ENCODE results near the gene ARHGAP30.
A peak's percentile ranks its signal among the peaks of the same experiment; 100 is the strongest.

Gene ARHGAP30

GRCh38 chr1:161048949-161049722 is 20.6 kb downstream of the ARHGAP30 start:
- TF ChIP-seq RAD21 (IDR thresholded peaks at IDR 0.05; ENCODE audit: low read depth) (no peak), EGR1 (IDR thresholded peaks at IDR 0.05) (no peak), MAX (IDR thresholded peaks at IDR 0.05) (no peak), USF1 (IDR thresholded peaks at IDR 0.05) (no peak), TEAD4 (IDR thresholded peaks at IDR 0.05) (no peak), ZBTB7A (IDR thresholded peaks at IDR 0.05; ENCODE audit: low read depth) (no peak), YY1 (IDR thresholded peaks at IDR 0.05; ENCODE audit: low read depth) (no peak), REST (IDR thresholded peaks at IDR 0.05; ENCODE audit: low read depth) (no peak), EP300 (IDR thresholded peaks at IDR 0.05; ENCODE audit: borderline replicate concordance) (no peak), CREB1 (IDR thresholded peaks at IDR 0.05; ENCODE audit: low read depth) (no peak), FOXM1 (IDR thresholded peaks at IDR 0.05; ENCODE audit: borderline replicate concordance, low read depth) (no peak), TAF1 (IDR thresholded peaks at IDR 0.05; ENCODE audit: low read depth) (no peak)

- TF ChIP-seq NFIC (IDR thresholded peaks at IDR 0.05) (no peak), CEBPB (IDR thresholded peaks at IDR 0.05) (no peak), EGR1 (IDR thresholded peaks at IDR 0.05) (no peak), CREB1 (IDR thresholded peaks at IDR 0.05; ENCODE audit: low read depth) (no peak), YY1 (IDR thresholded peaks at IDR 0.05; ENCODE audit: low read depth) (no peak), EP300 (IDR thresholded peaks at IDR 0.05; ENCODE audit: borderline replicate concordance) (no peak), TCF12 (IDR thresholded peaks at IDR 0.05; ENCODE audit: low read depth) (no peak), FOXM1 (IDR thresholded peaks at IDR 0.05; ENCODE audit: borderline replicate concordance, low read depth) (no peak), MAX (IDR thresholded peaks at IDR 0.05) (no peak), TAF1 (IDR thresholded peaks at IDR 0.05; ENCODE audit: low read depth) (no peak), USF1 (IDR thresholded peaks at IDR 0.05) (no peak)
These were observed 22.0 kb downstream of the ARHGAP30 start for GRCh38 chr1:161047436-161048420.

- TF ChIP-seq REST (IDR thresholded peaks at IDR 0.05; ENCODE audit: low read depth) (no peak), EP300 (IDR thresholded peaks at IDR 0.05; ENCODE audit: borderline replicate concordance) (no peak), CREB1 (IDR thresholded peaks at IDR 0.05; ENCODE audit: low read depth) (no peak), ZBTB7A (IDR thresholded peaks at IDR 0.05; ENCODE audit: low read depth) (no peak), RAD21 (IDR thresholded peaks at IDR 0.05; ENCODE audit: low read depth) (no peak), FOXM1 (IDR thresholded peaks at IDR 0.05; ENCODE audit: borderline replicate concordance, low read depth) (no peak), TEAD4 (IDR thresholded peaks at IDR 0.05) (no peak), NFIC (IDR thresholded peaks at IDR 0.05) (no peak), TAF1 (IDR thresholded peaks at IDR 0.05; ENCODE audit: low read depth) (no peak)
These were observed 23.0 kb downstream of the ARHGAP30 start for GRCh38 chr1:161046605-161047228.

GRCh38 chr1:161045736-161046604 is 23.7 kb downstream of the ARHGAP30 start, which contains the start of gene USF1:
Gene USF1 (minus strand): TSS chr1:161045977. CDS start chr1:161043275, 2,702 bp downstream.
- no peak for TF ChIP-seq CEBPB (IDR thresholded peaks at IDR 0.05)
- TF ChIP-seq EGR1 (IDR thresholded peaks at IDR 0.05), result peak; percentile 82; the same call in 1 of the 2 replicates
- no peak for TF ChIP-seq ZBTB7A (IDR thresholded peaks at IDR 0.05; ENCODE audit: low read depth)
- no peak for TF ChIP-seq EP300 (IDR thresholded peaks at IDR 0.05; ENCODE audit: borderline replicate concordance)
- TF ChIP-seq YY1 (IDR thresholded peaks at IDR 0.05; ENCODE audit: low read depth), result peak; percentile 96
- peak; percentile 96 for TF ChIP-seq TAF1 (IDR thresholded peaks at IDR 0.05; ENCODE audit: low read depth)
- no peak for TF ChIP-seq USF1 (IDR thresholded peaks at IDR 0.05)
- TF ChIP-seq FOXM1 (IDR thresholded peaks at IDR 0.05; ENCODE audit: borderline replicate concordance, low read depth), result no peak; the same call in 1 of the 2 replicates
- TF ChIP-seq MAX (IDR thresholded peaks at IDR 0.05), result peak; percentile 31; the same call in 1 of the 2 replicates
- no peak for TF ChIP-seq REST (IDR thresholded peaks at IDR 0.05; ENCODE audit: low read depth)
- TF ChIP-seq CREB1 (IDR thresholded peaks at IDR 0.05; ENCODE audit: low read depth), result peak; percentile 42; the same call in 1 of the 2 replicates
- no peak for TF ChIP-seq TEAD4 (IDR thresholded peaks at IDR 0.05)
- no peak for TF ChIP-seq NFIC (IDR thresholded peaks at IDR 0.05)
- no peak for TF ChIP-seq RAD21 (IDR thresholded peaks at IDR 0.05; ENCODE audit: low read depth)
- TF ChIP-seq TCF12 (IDR thresholded peaks at IDR 0.05; ENCODE audit: low read depth), result 0 out of 2 replicates have a peak, but pooled peaks have one; percentile 26

All from Ishikawa (cell line).